CD8-positive, alpha-beta memory T cell (primary cell): Measurements from ENCODE around the gene HCN2. TPM values are rescaled to one million over a fixed set of nuclear protein-coding genes. Genes with fewer than 3 reads are reported as not detected.
A peak's percentile ranks its signal among the peaks of the same experiment; 100 is the strongest.
"Not testable (repeated sequence)": the region's sequence is repeated elsewhere in the genome, so short reads cannot be mapped to it uniquely, and the experiment has no call there.

Experiments
- CTCF ChIA-PET: fragments of 350-600 bp; sonication (Branson Sonifier 250); formaldehyde crosslinking; loops from one replicate; lab custom pipeline; 2021; ENCODE audit warnings: antibody characterized with exemption; lab: Charles Lee
- POLR2A ChIA-PET: fragments of 350-600 bp; sonication (Branson Sonifier 250); formaldehyde crosslinking; loops from one replicate; lab custom pipeline; 2021; ENCODE audit warnings: antibody characterized with exemption; lab: Charles Lee
- DNase-seq, 5 donors: peaks; one replicate each; pipeline versions ENCODE4 v3.0.0 to v3.0.0-alpha.2; 2020 to 2022; ENCODE audit warnings: mixed read lengths in 1 of 5
- H3K27ac ChIP-seq: one replicate; pipeline ENCODE4 v1.7.0; 2013; ENCODE audit warnings: low read depth, mild to moderate bottlenecking, low read length, moderate library complexity
- H3K27me3 ChIP-seq: 2 replicates; pipeline ENCODE4 v1.7.0; 2013; ENCODE audit warnings: low read length, mild to moderate bottlenecking; ENCODE audit not compliant: insufficient read depth, poor library complexity, severe bottlenecking
- H3K36me3 ChIP-seq: 2 replicates; pipeline ENCODE4 v1.7.0; 2013; ENCODE audit warnings: mild to moderate bottlenecking, low read length, moderate library complexity; ENCODE audit not compliant: insufficient read depth
- H3K4me1 ChIP-seq: 2 replicates; pipeline ENCODE4 v1.7.0; 2013; ENCODE audit warnings: mild to moderate bottlenecking, low read length, moderate library complexity; ENCODE audit not compliant: insufficient read depth
- H3K4me3 ChIP-seq: 2 replicates; pipeline ENCODE4 v1.7.0; 2013; ENCODE audit warnings: mild to moderate bottlenecking, low read length
- H3K9me3 ChIP-seq: 2 replicates; pipeline ENCODE4 v1.7.0; 2013; ENCODE audit warnings: mild to moderate bottlenecking, low read length
- H3K27ac Mint-ChIP-seq, 8 donors: one replicate each; pipeline ENCODE4 v1.8.0; 2020 to 2021; ENCODE audit warnings: mixed read lengths in 8 of 8, mild to moderate bottlenecking in 6 of 8, inconsistent platforms in 3 of 8, moderate library complexity in 3 of 8
- H3K27me3 Mint-ChIP-seq, 2 donors: one replicate each; pipeline ENCODE4 v1.8.0; 2020 to 2021; ENCODE audit warnings: mixed read lengths in 2 of 2, mild to moderate bottlenecking in 1 of 2, moderate library complexity in 1 of 2
- H3K36me3 Mint-ChIP-seq, 3 donors: one replicate each; pipeline ENCODE4 v1.8.0; 2020 to 2021; ENCODE audit warnings: mixed read lengths in 3 of 3, inconsistent platforms in 1 of 3, mild to moderate bottlenecking in 1 of 3
- H3K4me1 Mint-ChIP-seq, 3 donors: one replicate each; pipeline ENCODE4 v1.8.0; 2020 to 2021; ENCODE audit warnings: mixed read lengths in 3 of 3, inconsistent platforms in 1 of 3, mild to moderate bottlenecking in 1 of 3
- H3K4me3 Mint-ChIP-seq, 7 donors: one replicate each; pipeline ENCODE4 v1.8.0; 2020 to 2021; ENCODE audit warnings: mixed read lengths in 7 of 7, mild to moderate bottlenecking in 6 of 7, moderate library complexity in 4 of 7, inconsistent platforms in 2 of 7
- H3K9me3 Mint-ChIP-seq, 5 donors: one replicate each; pipeline ENCODE4 v1.8.0; 2020 to 2022; ENCODE audit warnings: mixed read lengths in 5 of 5, mild to moderate bottlenecking in 3 of 5, moderate library complexity in 2 of 5, inconsistent platforms in 1 of 5
- polyA plus RNA-seq: library from polyadenylated mRNA; unstranded; fragments of 300-500 nt; fragmentation: Illumina TruSeq; gene quantifications from one replicate; pipeline ENCODE4 v1.2.3, GENCODE V29; 2021
- total RNA-seq, 2 experiments: library from RNA; stranded (reverse); gene quantifications; one replicate each; pipeline ENCODE4 v1.2.3, GENCODE V29; 2021

HCN2 gene
- total and polyA plus RNA-seq, 3 experiments from 2014 or later: 0.42 to 0.48 TPM; not detected in 1

DNA sequence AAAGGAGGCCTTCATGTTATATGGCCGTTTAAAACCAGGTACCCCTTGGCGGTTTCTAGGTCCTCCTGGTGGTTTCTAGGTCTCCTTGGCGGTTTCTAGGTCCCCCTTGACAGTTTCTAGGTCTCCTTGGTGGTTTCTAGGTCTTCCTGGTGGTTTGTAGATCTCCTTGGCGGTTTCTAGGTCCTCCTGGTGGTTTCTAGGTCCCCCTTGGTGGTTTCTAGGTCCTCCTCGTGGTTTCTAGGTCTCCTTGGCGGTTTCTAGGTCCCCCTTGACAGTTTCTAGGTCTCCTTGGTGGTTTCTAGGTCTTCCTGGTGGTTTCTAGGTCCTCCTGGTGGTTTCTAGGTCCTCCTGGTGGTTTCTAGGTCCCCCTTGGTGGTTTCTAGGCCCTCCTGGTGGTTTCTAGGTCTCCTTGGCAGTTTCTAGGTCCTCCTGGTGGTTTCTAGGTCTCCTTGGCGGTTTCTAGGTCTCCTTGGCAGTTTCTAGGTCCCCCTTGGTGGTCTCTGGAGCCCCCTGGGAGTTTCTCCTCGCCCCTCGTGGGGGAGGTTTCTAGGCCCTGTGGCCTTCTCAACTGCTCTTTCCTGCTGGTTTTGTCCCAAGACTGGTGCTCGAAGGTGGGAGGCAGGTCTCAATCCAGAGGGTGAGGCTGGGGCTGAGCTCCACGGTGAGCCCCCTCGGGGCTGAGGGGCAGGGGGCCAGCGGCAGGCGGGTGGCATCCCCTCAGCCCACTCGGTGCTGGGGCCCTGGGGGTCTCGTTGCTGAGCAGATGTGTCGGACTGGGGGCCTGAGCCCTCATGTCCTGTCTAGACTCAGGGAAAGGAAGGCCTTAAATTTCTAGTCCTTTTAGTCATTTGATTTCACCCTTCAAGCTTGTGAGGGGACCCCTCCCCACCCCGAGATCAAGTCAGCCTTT lies 8.0 kb downstream of the HCN2 start:
- no peak overlapping the region for H3K4me3 Mint-ChIP-seq
- H3K36me3 Mint-ChIP-seq: no peaks in the 10 kb centered on the region
- Histone ChIP-seq H3K36me3 (no peaks in the 10 kb centered on the region), H3K4me3 (no peak overlapping the region), H3K27me3 (no peaks in the 10 kb centered on the region), H3K9me3 (no peaks in the 10 kb centered on the region), H3K4me1 (no peaks in the 10 kb centered on the region), H3K27ac (no peak overlapping the region)
- peaks cover 3 to 9% of the 10 kb centered on the region in 2 donors for H3K27me3 Mint-ChIP-seq
- CTCF ChIA-PET: interaction anchor here (1.1 kb wide), 1 partner anchor 87 kb away, joined by 4 read pairs; no protein-coding TSS in a partner anchor
- no peaks in the 10 kb centered on the region for H3K4me1 Mint-ChIP-seq
- POLR2A ChIA-PET: no interaction called here
- H3K9me3 Mint-ChIP-seq: peaks cover 0 to 4% (median 0%) of the 10 kb centered on the region in 5 donors
- H3K27ac Mint-ChIP-seq: no peak overlapping the region
- DNase-seq: no peak

DNA sequence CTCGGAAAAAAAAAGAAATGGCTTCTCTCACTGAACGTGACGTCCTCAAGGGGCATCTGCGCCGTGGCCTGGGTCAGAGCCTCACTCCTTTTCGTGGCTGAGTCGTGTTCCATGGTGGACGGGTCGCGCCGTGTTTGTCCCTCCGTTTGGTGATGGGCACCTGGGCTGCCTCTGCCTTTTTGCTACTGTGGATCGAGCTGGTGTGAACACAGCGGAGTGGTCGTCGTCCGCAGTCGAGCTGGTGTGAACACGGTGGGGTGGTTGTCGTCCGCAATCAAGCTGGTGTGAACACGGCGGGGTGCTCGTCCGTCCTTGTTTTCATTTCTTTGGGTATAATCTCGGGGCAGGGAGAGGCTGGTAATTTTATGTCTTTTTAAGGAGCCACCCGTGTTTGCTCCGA lies 11.6 kb downstream of the HCN2 start:
- no peaks in the 10 kb centered on the region for H3K4me1 Mint-ChIP-seq
- Histone ChIP-seq H3K27me3 (no peaks in the 10 kb centered on the region), H3K9me3 (no peaks in the 10 kb centered on the region), H3K36me3 (no peaks in the 10 kb centered on the region), H3K27ac (no peak overlapping the region), H3K4me1 (no peaks in the 10 kb centered on the region), H3K4me3 (no peak overlapping the region)
- no peak overlapping the region for H3K4me3 Mint-ChIP-seq
- ChIA-PET CTCF (no interaction called here), POLR2A (no interaction called here)
- no peaks in the 10 kb centered on the region for H3K27me3 Mint-ChIP-seq
- H3K27ac Mint-ChIP-seq: no peak overlapping the region
- H3K9me3 Mint-ChIP-seq: peaks cover 0 to 4% (median 0%) of the 10 kb centered on the region in 5 donors
- DNase-seq: no peak
- no peaks in the 10 kb centered on the region for H3K36me3 Mint-ChIP-seq

DNA sequence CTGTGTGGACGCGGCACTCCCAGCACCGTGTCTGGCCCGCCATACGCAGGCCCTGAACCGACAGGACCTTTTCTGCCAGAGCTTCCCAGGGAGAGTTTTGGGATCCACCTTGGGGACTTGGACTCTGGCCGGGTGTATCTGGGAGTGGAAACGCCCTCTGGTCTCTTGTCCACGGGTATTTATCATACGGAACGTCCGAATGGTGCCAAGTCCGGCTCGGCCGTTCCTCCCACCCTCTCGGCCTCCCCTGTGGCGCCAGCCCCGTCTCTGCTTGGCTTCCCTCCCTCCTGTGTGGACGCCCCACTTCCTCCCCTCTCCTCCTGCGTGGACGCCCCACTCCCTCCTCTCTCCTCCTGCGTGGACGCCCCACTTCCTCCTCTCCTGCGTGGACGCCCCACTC lies 12.1 kb downstream of the HCN2 start:
- Histone ChIP-seq H3K4me1 (no peaks in the 10 kb centered on the region), H3K4me3 (no peak overlapping the region), H3K9me3 (no peaks in the 10 kb centered on the region), H3K36me3 (no peaks in the 10 kb centered on the region), H3K27ac (no peak overlapping the region), H3K27me3 (no peaks in the 10 kb centered on the region)
- no peaks in the 10 kb centered on the region for H3K36me3 Mint-ChIP-seq
- no peaks in the 10 kb centered on the region for H3K4me1 Mint-ChIP-seq
- DNase-seq: no peak
- H3K4me3 Mint-ChIP-seq: no peak overlapping the region
- H3K27me3 Mint-ChIP-seq: no peaks in the 10 kb centered on the region
- CTCF ChIA-PET: no interaction called here
- H3K9me3 Mint-ChIP-seq: peaks cover 0 to 4% (median 0%) of the 10 kb centered on the region in 5 donors
- H3K27ac Mint-ChIP-seq: no peak overlapping the region
- POLR2A ChIA-PET: no interaction called here

DNA sequence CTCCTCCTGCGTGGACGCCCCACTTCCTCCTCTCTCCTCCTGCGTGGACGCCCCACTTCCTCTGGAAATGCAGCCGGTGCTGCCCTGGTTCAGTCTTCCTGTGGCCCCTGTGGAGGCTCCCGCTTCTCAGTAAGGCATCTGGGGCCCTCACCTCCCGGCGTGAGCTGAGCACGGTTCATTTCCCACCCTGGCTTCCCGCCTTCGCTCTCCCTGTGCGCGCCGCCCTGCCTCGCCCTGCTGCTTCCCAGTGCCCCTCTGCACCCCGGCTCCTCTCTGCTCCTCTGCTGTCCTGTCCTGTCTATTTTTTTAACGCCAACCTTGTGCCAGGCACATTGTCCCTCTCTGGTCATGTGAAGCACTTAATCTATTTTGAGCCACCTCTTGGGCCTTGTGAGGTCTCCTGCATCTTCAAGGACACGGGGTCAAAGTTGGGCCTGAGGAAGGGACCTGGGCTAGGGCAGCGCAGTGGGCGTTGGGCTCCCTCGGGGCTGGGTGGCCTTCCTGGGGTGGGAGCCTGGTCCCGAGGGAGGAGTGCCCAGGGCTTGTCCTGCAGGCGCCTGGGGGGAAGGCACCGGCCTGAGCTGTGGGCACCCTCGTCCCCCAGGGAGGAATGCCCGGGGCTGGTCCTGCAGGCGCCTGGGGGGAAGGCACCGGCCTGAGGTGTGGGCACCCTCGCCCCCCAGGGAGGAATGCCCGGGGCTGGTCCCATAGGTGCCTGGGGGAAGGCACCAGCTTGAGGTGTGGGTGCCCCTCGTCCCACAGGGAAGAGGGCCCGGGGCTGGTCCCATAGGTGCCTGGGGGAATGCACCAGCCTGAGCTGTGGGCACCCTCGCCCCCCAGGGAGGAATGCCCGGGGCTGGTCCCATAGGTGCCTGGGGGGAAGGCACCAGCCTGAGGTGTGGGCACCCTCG lies 13.0 kb downstream of the HCN2 start:
- H3K27me3 ChIP-seq: no peaks in the 10 kb centered on the region
- H3K4me1 Mint-ChIP-seq: no peaks in the 10 kb centered on the region
- CTCF ChIA-PET: no interaction called here
- no peak overlapping the region for H3K4me3 ChIP-seq
- no peaks in the 10 kb centered on the region for H3K36me3 ChIP-seq
- H3K9me3 Mint-ChIP-seq: peaks cover 0 to 4% (median 0%) of the 10 kb centered on the region in 5 donors
- no peaks in the 10 kb centered on the region for H3K9me3 ChIP-seq
- POLR2A ChIA-PET: no interaction called here
- H3K4me3 Mint-ChIP-seq: no peak overlapping the region
- H3K4me1 ChIP-seq: no peaks in the 10 kb centered on the region
- no peaks in the 10 kb centered on the region for H3K27me3 Mint-ChIP-seq
- H3K27ac ChIP-seq: no peak overlapping the region
- no peaks in the 10 kb centered on the region for H3K36me3 Mint-ChIP-seq
- H3K27ac Mint-ChIP-seq: no peak overlapping the region
- DNase-seq: no peak

DNA sequence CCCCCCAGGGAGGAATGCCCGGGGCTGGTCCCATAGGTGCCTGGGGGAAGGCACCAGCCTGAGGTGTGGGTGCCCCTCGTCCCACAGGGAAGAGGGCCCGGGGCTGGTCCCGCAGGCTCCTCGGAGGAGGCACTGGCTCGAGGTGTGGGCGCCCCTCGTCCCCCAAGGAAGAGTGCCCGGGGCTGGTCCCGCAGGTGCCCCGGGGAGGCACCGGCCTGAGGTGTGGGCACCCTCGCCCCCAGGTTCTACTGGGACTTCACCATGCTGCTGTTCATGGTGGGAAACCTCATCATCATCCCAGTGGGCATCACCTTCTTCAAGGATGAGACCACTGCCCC lies 13.6 kb downstream of the HCN2 start:
- DNase-seq, H3K9me3 ChIP-seq, H3K9me3 Mint-ChIP-seq, H3K4me1 ChIP-seq, POLR2A ChIA-PET, H3K36me3 ChIP-seq, CTCF ChIA-PET, H3K36me3 Mint-ChIP-seq, H3K27me3 Mint-ChIP-seq, H3K4me1 Mint-ChIP-seq, H3K27ac Mint-ChIP-seq, H3K27ac ChIP-seq, H3K27me3 ChIP-seq, H3K4me3 ChIP-seq, H3K4me3 Mint-ChIP-seq: not testable (repeated sequence)

DNA sequence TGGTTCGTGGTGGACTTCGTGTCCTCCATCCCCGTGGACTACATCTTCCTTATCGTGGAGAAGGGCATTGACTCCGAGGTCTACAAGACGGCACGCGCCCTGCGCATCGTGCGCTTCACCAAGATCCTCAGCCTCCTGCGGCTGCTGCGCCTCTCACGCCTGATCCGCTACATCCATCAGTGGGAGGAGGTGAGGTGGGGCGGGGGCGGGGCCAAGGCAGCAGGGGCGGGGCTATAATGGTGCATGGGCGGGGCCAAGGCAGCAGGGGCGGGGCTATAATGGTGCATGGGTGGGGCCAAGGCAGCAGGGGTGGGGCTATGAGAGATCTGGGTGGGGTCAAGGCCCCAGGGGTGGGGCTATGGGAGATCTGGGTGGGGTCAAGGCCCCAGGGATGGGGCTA lies 14.1 kb downstream of the HCN2 start:
- H3K36me3 ChIP-seq, CTCF ChIA-PET, H3K9me3 Mint-ChIP-seq, H3K4me3 Mint-ChIP-seq, H3K27ac ChIP-seq, H3K27me3 Mint-ChIP-seq, POLR2A ChIA-PET, H3K4me1 ChIP-seq, H3K27ac Mint-ChIP-seq, H3K27me3 ChIP-seq, H3K36me3 Mint-ChIP-seq, H3K4me1 Mint-ChIP-seq, H3K4me3 ChIP-seq, H3K9me3 ChIP-seq, DNase-seq: not testable (repeated sequence)

DNA sequence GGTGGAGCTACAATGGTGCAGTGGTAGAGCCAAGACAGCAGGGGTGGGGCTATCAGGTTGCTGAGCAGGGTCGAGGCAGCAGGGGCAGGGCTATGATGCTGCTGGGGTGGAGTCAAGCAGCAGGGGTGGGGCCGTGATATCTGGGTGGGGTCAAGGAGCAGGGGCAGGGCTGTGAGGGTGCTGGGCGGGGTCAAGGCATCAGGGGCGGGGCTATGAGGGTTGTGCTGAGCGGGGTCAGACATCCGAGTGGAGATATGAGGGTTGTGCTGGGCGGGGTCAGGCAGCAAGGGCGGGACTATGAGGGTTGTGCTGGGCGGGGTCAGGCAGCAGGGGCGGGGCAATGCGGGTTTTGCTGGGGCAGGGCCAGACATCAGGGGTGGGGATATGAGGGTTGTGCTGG lies 14.7 kb downstream of the HCN2 start:
- no peak overlapping the region for H3K4me3 Mint-ChIP-seq
- no peaks in the 10 kb centered on the region for H3K4me1 Mint-ChIP-seq
- peaks cover 0 to 4% (median 0%) of the 10 kb centered on the region in 5 donors for H3K9me3 Mint-ChIP-seq
- POLR2A ChIA-PET: no interaction called here
- H3K36me3 Mint-ChIP-seq: no peaks in the 10 kb centered on the region
- Histone ChIP-seq H3K4me3 (no peak overlapping the region), H3K4me1 (peaks cover under 1% of the 10 kb centered on the region), H3K27ac (no peak overlapping the region), H3K36me3 (no peaks in the 10 kb centered on the region), H3K9me3 (no peaks in the 10 kb centered on the region), H3K27me3 (no peaks in the 10 kb centered on the region)
- H3K27ac Mint-ChIP-seq: peak overlapping the region in 1 of 8 donors; percentile 70
- peak in 2 of 5 donors; percentile 24 to 27 for DNase-seq
- no peaks in the 10 kb centered on the region for H3K27me3 Mint-ChIP-seq
- CTCF ChIA-PET: no interaction called here
